IMR-90 (cell line): ENCODE data around the gene PTH2. TPM values are rescaled to one million over a fixed set of nuclear protein-coding genes. Genes with fewer than 3 reads are reported as not detected.

ENCODE experiments used
- ATAC-seq: fragments of 200-7000 bp; cut with Tn5 transposase; 2 replicates; pipeline ENCODE4 v1.9.1; 2020; ENCODE audit warnings: low read depth, mild to moderate bottlenecking, moderate library complexity
- BruUV-seq: library from RNA; stranded (reverse); fragments of 400-500 nt; replicated peaks from 2 replicates; lab custom pipeline; 2021; lab: Mats Ljungman, UMichigan
- CTCF ChIA-PET: fragments of 300-600 bp; formaldehyde crosslinking; extraction: SDS; loops from one replicate; lab custom pipeline; 2021; ENCODE audit warnings: antibody characterized with exemption; lab: Yijun Ruan, JAX
- POLR2A ChIA-PET: fragments of 300-600 bp; sonication (Branson Sonifier 250); formaldehyde crosslinking; loops from one replicate; lab custom pipeline; 2022; ENCODE audit warnings: antibody characterized with exemption; ENCODE audit not compliant: unreplicated experiment; lab: Charles Lee
- DNase-seq: peaks from one replicate; pipeline ENCODE4 v3.0.0; 2013
- H2AFZ ChIP-seq: replicated peaks from 2 replicates; pipeline ENCODE3; 2013; ENCODE audit warnings: low read length, mild to moderate bottlenecking; ENCODE audit not compliant: poor library complexity
- H2AK5ac ChIP-seq: 2 replicates; pipeline ENCODE4 v1.6.1; 2013; ENCODE audit warnings: low read depth, low read length, inconsistent platforms
- H2AK9ac ChIP-seq: replicated peaks from 2 replicates; pipeline ENCODE3; 2013; ENCODE audit warnings: mild to moderate bottlenecking, low read depth, low read length, moderate library complexity; ENCODE audit not compliant: poor library complexity
- H2BK120ac ChIP-seq: 2 replicates; pipeline ENCODE4 v1.6.1; 2013; ENCODE audit warnings: low read depth, low read length, inconsistent platforms
- H2BK15ac ChIP-seq: 3 replicates; pipeline ENCODE4 v1.6.1; 2013; ENCODE audit warnings: low read depth, low read length, inconsistent platforms
- H2BK20ac ChIP-seq: 2 replicates; pipeline ENCODE4 v1.6.1; 2013; ENCODE audit warnings: low read depth, mild to moderate bottlenecking, inconsistent platforms, low read length, moderate library complexity
- H2BK5ac ChIP-seq: 2 replicates; pipeline ENCODE4 v1.6.1; 2013; ENCODE audit warnings: mild to moderate bottlenecking, low read depth, low read length, inconsistent platforms; ENCODE audit not compliant: poor library complexity, severe bottlenecking
- H3K14ac ChIP-seq: replicated peaks from 2 replicates; pipeline ENCODE4 v1.6.1; 2013; ENCODE audit warnings: low read depth, low read length, inconsistent platforms
- H3K18ac ChIP-seq: 2 replicates; pipeline ENCODE4 v1.6.1; 2013; ENCODE audit warnings: low read depth, low read length, control low read depth
- H3K23ac ChIP-seq: 2 replicates; pipeline ENCODE4 v1.6.1; 2013; ENCODE audit warnings: low read depth, low read length, inconsistent platforms
- H3K27ac ChIP-seq: 2 replicates; pipeline ENCODE4 v1.5.1; 2013; ENCODE audit warnings: mild to moderate bottlenecking, control low read depth, low read length; ENCODE audit not compliant: insufficient read depth
- H3K27me3 ChIP-seq: 2 replicates; pipeline ENCODE4 v1.6.1; 2013; ENCODE audit warnings: low read length; ENCODE audit not compliant: control insufficient read depth, insufficient read depth
- H3K36me3 ChIP-seq: 2 replicates; pipeline ENCODE4 v1.6.1; 2013; ENCODE audit warnings: low read length, mixed read lengths; ENCODE audit not compliant: control insufficient read depth, insufficient read depth
- H3K4ac ChIP-seq: 2 replicates; pipeline ENCODE4 v1.6.1; 2013; ENCODE audit warnings: low read depth, low read length, inconsistent platforms
- H3K4me1 ChIP-seq: 2 replicates; pipeline ENCODE4 v1.6.1; 2013; ENCODE audit warnings: low read length, mixed read lengths; ENCODE audit not compliant: control insufficient read depth, insufficient read depth
- H3K4me2 ChIP-seq: 2 replicates; pipeline ENCODE4 v1.6.1; 2013; ENCODE audit warnings: low read depth, mild to moderate bottlenecking, control low read depth, low read length, moderate library complexity
- H3K4me3 ChIP-seq: 2 replicates; pipeline ENCODE4 v1.5.1; 2013; ENCODE audit warnings: low read depth, mild to moderate bottlenecking, control low read depth, low read length, moderate library complexity; ENCODE audit not compliant: insufficient read depth
- H3K56ac ChIP-seq: 2 replicates; pipeline ENCODE4 v1.6.1; 2013; ENCODE audit warnings: low read length, inconsistent platforms; ENCODE audit not compliant: insufficient read depth; ENCODE audit errors: extremely low read depth
- H3K79me1 ChIP-seq, 2 experiments: 2 replicates each; pipeline ENCODE4 v1.6.1; 2013; ENCODE audit warnings: low read length in 2 of 2, inconsistent platforms in 1 of 2, low read depth in 1 of 2
- H3K9ac ChIP-seq: 2 replicates; pipeline ENCODE4 v1.6.1; 2013; ENCODE audit warnings: low read depth, low read length, control low read depth
- H3K9me1 ChIP-seq: 2 replicates; pipeline ENCODE4 v1.6.1; 2013; ENCODE audit warnings: low read length, inconsistent platforms; ENCODE audit not compliant: insufficient read depth
- H3K9me3 ChIP-seq: 2 replicates; pipeline ENCODE4 v1.6.1; 2013; ENCODE audit warnings: low read length; ENCODE audit not compliant: control insufficient read depth, insufficient read depth
- H4K20me1 ChIP-seq: 2 replicates; pipeline ENCODE4 v1.6.1; 2013; ENCODE audit warnings: low read length, inconsistent platforms; ENCODE audit not compliant: insufficient read depth
- H4K5ac ChIP-seq: 2 replicates; pipeline ENCODE4 v1.6.1; 2013; ENCODE audit warnings: mild to moderate bottlenecking, low read depth, low read length, control low read depth
- H4K8ac ChIP-seq, 2 experiments: 2 replicates each; pipeline ENCODE4 v1.6.1; 2013; ENCODE audit warnings: low read depth in 2 of 2, low read length in 2 of 2, control low read depth in 1 of 2, inconsistent platforms in 1 of 2
- H4K91ac ChIP-seq: 2 replicates; pipeline ENCODE4 v1.6.1; 2013; ENCODE audit warnings: low read depth, low read length, inconsistent platforms; ENCODE audit not compliant: insufficient read depth
- CEBPB ChIP-seq: IDR thresholded peaks from 2 replicates; pipeline ENCODE4 v1.6.1; 2012; ENCODE audit warnings: low read depth, low read length, improper control_type of control experiment
- CHD1 ChIP-seq: IDR thresholded peaks from 2 replicates; pipeline ENCODE4 v1.6.1; 2012; ENCODE audit warnings: low read depth, low read length, improper control_type of control experiment
- CTCF ChIP-seq: conservative IDR thresholded peaks from 2 replicates; pipeline ENCODE4 v1.5.1; 2012; ENCODE audit warnings: mild to moderate bottlenecking, low read depth, low read length, improper control_type of control experiment
- ELK1 ChIP-seq: fragments of 150-350 bp; IDR thresholded peaks from 2 replicates; pipeline ENCODE4 v1.6.1; 2016; ENCODE audit warnings: low read depth, mild to moderate bottlenecking, low read length, moderate library complexity, borderline replicate concordance
- MXI1 ChIP-seq: IDR thresholded peaks from 2 replicates; pipeline ENCODE4 v1.6.1; 2012; ENCODE audit warnings: low read depth, mild to moderate bottlenecking, low read length, moderate library complexity, borderline replicate concordance
- RFX5 ChIP-seq: IDR thresholded peaks from 2 replicates; pipeline ENCODE4 v1.8.0; 2012; ENCODE audit warnings: low read depth, mild to moderate bottlenecking, low read length, moderate library complexity
- WGBS, 2 experiments: methylation state at CpG; one replicate each; pipeline versions ENCODE4 v1.1.5 to v1.1.7; 2013; ENCODE audit warnings: missing lambda C conversion rate in 2 of 2; ENCODE audit not compliant: insufficient read length in 1 of 2; ENCODE audit errors: extremely low coverage in 2 of 2; 5-methylcytosine and 5-hydroxymethylcytosine counted together
- dilution Hi-C: fragments of 300-500 bp; cut with HindIII; formaldehyde crosslinking; loops from one replicate; pipeline ENCODE4 v1.14.3; 2018; ENCODE audit warnings: low sequenced_read_pairs; ENCODE audit not compliant: unreplicated experiment
- in situ Hi-C: fragments of 300-500 bp; cut with MboI; formaldehyde crosslinking; loops from 3 replicates; pipeline ENCODE4 v1.14.3; 2019; ENCODE audit warnings: low sequenced_read_pairs, inconsistent platforms, mixed read lengths
- intact Hi-C: fragments of 100-400 bp; cut with micrococcal nuclease; formaldehyde crosslinking; loops from 2 replicates; pipeline ENCODE4 v1.10.0; 2022
- polyA plus RNA-seq, 3 experiments: library from polyadenylated mRNA; depleted of rRNA; stranded (reverse); fragments of >200 nt; gene quantifications; 2 replicates each; pipeline ENCODE4 v1.2.3, GENCODE V29; 2012; ENCODE audit warnings: low replicate concordance in 1 of 3
- total RNA-seq: library from RNA; depleted of rRNA; stranded (reverse); fragments of >200 nt; gene quantifications from 2 replicates; pipeline ENCODE4 v1.2.3, GENCODE V29; 2012

The PTH2 gene
- total and polyA plus RNA-seq, 2 of the 4 experiments (the other 2 are of a cell fraction): not detected

GRCh38 chr19:49374665-49375434, 48.4 kb downstream of the PTH2 start:
- Histone ChIP-seq H3K9me3 (peaks cover 15% of the 10 kb centered on the region), H4K91ac (no peak overlapping the region), H3K9me1 (no peaks in the 10 kb centered on the region), H3K4me2 (no peak overlapping the region), H3K4ac (no peak overlapping the region), H4K20me1 (no peaks in the 10 kb centered on the region), H2AK9ac (no peak overlapping the region), H3K14ac (no peak overlapping the region), H3K18ac (no peak overlapping the region), H3K79me1 (no peaks in the 10 kb centered on the region), H2AFZ (no peak overlapping the region), H2BK120ac (no peak overlapping the region), H3K4me1 (no peaks in the 10 kb centered on the region), H2BK5ac (no peak overlapping the region), H3K56ac (no peak overlapping the region), H4K5ac (no peak overlapping the region), H4K8ac (no peak overlapping the region), H3K4me3 (no peak overlapping the region), H3K23ac (no peak overlapping the region), H3K27me3 (peaks cover 21% of the 10 kb centered on the region), H3K9ac (no peak overlapping the region), H2BK15ac (no peak overlapping the region), H3K36me3 (no peaks in the 10 kb centered on the region), H3K27ac (no peak overlapping the region), H2BK20ac (no peak overlapping the region), H2AK5ac (no peak overlapping the region)
- no CpG with 5 or more reads among the region's 16 CpGs for WGBS, 2 experiments
- TF ChIP-seq RFX5: no peak
- no peak for TF ChIP-seq ELK1
- TF ChIP-seq CTCF: no peak
- TF ChIP-seq CHD1: no peak
- TF ChIP-seq MXI1: no peak
- no peak for TF ChIP-seq CEBPB
- DNase-seq (no peak), ATAC-seq (no peak)
- in situ Hi-C loops: no loop called here
- intact Hi-C loops: no loop called here
- ChIA-PET CTCF (no interaction called here), POLR2A (no interaction called here)
- no TSS peak for BruUV-seq
- dilution Hi-C loops: no loop called here
